AG10803 (cell line): ENCODE results near the gene DENND5B.

Experiments used
- DNase-seq: peaks from one replicate; pipeline ENCODE4 v3.0.0; 2010; ENCODE audit warnings: low read depth
- H3K4me3 ChIP-seq: 2 replicates; pipeline ENCODE4 v1.5.1; 2011; ENCODE audit warnings: mild to moderate bottlenecking, low read length, control low read depth
- CTCF ChIP-seq: conservative IDR thresholded peaks from 2 replicates; pipeline ENCODE4 v1.5.1; 2011; ENCODE audit warnings: mild to moderate bottlenecking, low read length, control low read depth, inconsistent platforms

Gene DENND5B

GRCh38 chr12:31605531-31605930, 14.6 kb upstream of the DENND5B start:
- H3K4me3 ChIP-seq = no peak overlapping the region
- no peak for DNase-seq

GRCh38 chr12:31603546-31604009, 12.6 kb upstream of the DENND5B start:
- no peak for DNase-seq
- TF ChIP-seq CTCF = no peak
- no peak overlapping the region for H3K4me3 ChIP-seq

More at GRCh38 chr12:31605531-31605930, 14.6 kb upstream of the DENND5B start:
- no peak for TF ChIP-seq CTCF

GRCh38 chr12:31600750-31601149, 9.8 kb upstream of the DENND5B start:
- no peak overlapping the region for H3K4me3 ChIP-seq
- no peak for DNase-seq
- TF ChIP-seq CTCF = no peak

GRCh38 chr12:31600252-31600651, 9.3 kb upstream of the DENND5B start:
- no peak for TF ChIP-seq CTCF
- H3K4me3 ChIP-seq = no peak overlapping the region
- DNase-seq = no peak

GRCh38 chr12:31599053-31599452, 8.1 kb upstream of the DENND5B start:
- TF ChIP-seq CTCF = no peak

GRCh38 chr12:31597066-31597465, 6.1 kb upstream of the DENND5B start:
- no peak for TF ChIP-seq CTCF
- H3K4me3 ChIP-seq = no peak overlapping the region
- DNase-seq = no peak

More at GRCh38 chr12:31599053-31599452, 8.1 kb upstream of the DENND5B start:
- H3K4me3 ChIP-seq = no peak overlapping the region
- DNase-seq = no peak

- no peak overlapping the region for H3K4me3 ChIP-seq
- peak; percentile 81 for DNase-seq
- no peak for TF ChIP-seq CTCF
These were observed 3.7 kb upstream of the DENND5B start for GRCh38 chr12:31594681-31595080.
